Activated CD8-positive, alpha-beta memory T cell treated with anti-CD3 and anti-CD28 coated beads, Interleukin-2, amount 50 U/mL, for 4 hours (primary cell): ENCODE results near the gene GYPC.
"Not testable (repeated sequence)": the region's sequence is repeated elsewhere in the genome, so short reads cannot be mapped to it uniquely, and the experiment has no call there.

Source experiments
- DNase-seq: peaks from one replicate; pipeline ENCODE4 v3.0.0-alpha.2; 2020

The GYPC gene

GRCh38 chr2:126655500-126656430, at the start of gene GYPC:
GYPC (plus strand) TSS chr2:126656158; CDS start chr2:126656264, 106 bp downstream.
- DNase-seq, result peak; percentile 54

- no peak for DNase-seq
These were observed 41.3 kb upstream of the GYPC start for GRCh38 chr2:126614524-126615227.

GRCh38 chr2:126616606-126617069, 39.3 kb upstream of the GYPC start:
- no peak for DNase-seq

- DNase-seq, result no peak
These were observed 35.7 kb upstream of the GYPC start for GRCh38 chr2:126620302-126620701.

GRCh38 chr2:126623000-126623399, 33.0 kb upstream of the GYPC start:
- no peak for DNase-seq

- no peak for DNase-seq
These were observed 28.3 kb upstream of the GYPC start for GRCh38 chr2:126627643-126628042.

- DNase-seq, result peak; percentile 38
These were observed 21.6 kb upstream of the GYPC start for GRCh38 chr2:126634273-126634861.

- DNase-seq, result no peak
These were observed 20.7 kb upstream of the GYPC start for GRCh38 chr2:126635281-126635680.

- DNase-seq, result no peak
These were observed 20.2 kb upstream of the GYPC start for GRCh38 chr2:126635736-126636135.

- DNase-seq, result no peak
These were observed 18.6 kb upstream of the GYPC start for GRCh38 chr2:126637386-126637785.

GRCh38 chr2:126638746-126639145, 17.2 kb upstream of the GYPC start:
- DNase-seq, result no peak

GRCh38 chr2:126639276-126639675, 16.7 kb upstream of the GYPC start:
- no peak for DNase-seq

GRCh38 chr2:126641294-126641693, 14.7 kb upstream of the GYPC start:
- not testable (repeated sequence) for DNase-seq

- DNase-seq, result no peak
These were observed 13.9 kb upstream of the GYPC start for GRCh38 chr2:126642031-126642430.

GRCh38 chr2:126643431-126643830, 12.5 kb upstream of the GYPC start:
- no peak for DNase-seq

GRCh38 chr2:126643972-126644371, 12.0 kb upstream of the GYPC start:
- DNase-seq, result no peak

GRCh38 chr2:126644630-126645191, 11.2 kb upstream of the GYPC start:
- DNase-seq, result no peak

GRCh38 chr2:126645211-126645618, 10.7 kb upstream of the GYPC start:
- DNase-seq, result no peak

GRCh38 chr2:126646026-126646425, 9.9 kb upstream of the GYPC start:
- DNase-seq, result no peak

- not testable (repeated sequence) for DNase-seq
These were observed 8.1 kb upstream of the GYPC start for GRCh38 chr2:126647714-126648344.

- not testable (repeated sequence) for DNase-seq
These were observed 7.6 kb upstream of the GYPC start for GRCh38 chr2:126648345-126648786.

- no peak for DNase-seq
These were observed 6.9 kb upstream of the GYPC start for GRCh38 chr2:126649101-126649500.

GRCh38 chr2:126650994-126651393, 5.0 kb upstream of the GYPC start:
- DNase-seq, result no peak
